COR-L47 (cell line): ENCODE data around the gene ILKAP.

Source experiments
- DNase-seq: peaks from one replicate; lab custom pipeline; 2025; lab: John Stamatoyannopoulos, UW

ILKAP gene

GRCh38 chr2:238122287-238123217, 80.9 kb downstream of the ILKAP start:
- no peak for DNase-seq

GRCh38 chr2:238121511-238122286, 81.8 kb downstream of the ILKAP start:
- DNase-seq = no peak

- no peak for DNase-seq
These were observed 82.8 kb downstream of the ILKAP start for GRCh38 chr2:238120463-238121298.
